Fibroblast of lung (primary cell): ENCODE results near the gene HGFAC.

Experiments
- CTCF ChIP-seq, 2 donors: IDR thresholded peaks in 1 of 2; conservative IDR thresholded peaks in 1 of 2; 1 replicate in 1 of 2; 2 replicates in 1 of 2; pipeline ENCODE4 v1.5.1; 2011 to 2012; ENCODE audit warnings: low read length in 2 of 2, control low read depth in 1 of 2, inconsistent platforms in 1 of 2, low read depth in 1 of 2, mild to moderate bottlenecking in 1 of 2
- EZH2 ChIP-seq: IDR thresholded peaks from 2 replicates; pipeline ENCODE4 v1.5.1; 2012; ENCODE audit warnings: low read length, control low read depth, mild to moderate bottlenecking; ENCODE audit errors: missing control alignments

GRCh38 chr4:3486541-3487540, 45.1 kb downstream of the HGFAC start:
- TF ChIP-seq CTCF (conservative IDR thresholded peaks at IDR 0.05 in 1 of 2, IDR thresholded peaks at IDR 0.05 in 1 of 2; ENCODE audit: low read depth in 1 of 2, low read length in 2 of 2) (no peak), EZH2 (no peak)
